Activated naive CD8-positive, alpha-beta T cell treated with anti-CD3 and anti-CD28 coated beads, Interleukin-2, amount 50 U/mL, for 24 hours (primary cell): ENCODE data around the gene MOG.
A peak's percentile ranks its signal among the peaks of the same experiment; 100 is the strongest.

ENCODE experiments used
- ATAC-seq: fragments of 150-1000 bp; cut with Tn5 transposase; one replicate; pipeline ENCODE4 v1.10.0; 2021
- DNase-seq: peaks from one replicate; pipeline ENCODE4 v3.0.0; 2021
- H3K27ac Mint-ChIP-seq: one replicate; pipeline ENCODE4 v1.8.0; 2021; ENCODE audit warnings: mild to moderate bottlenecking, mixed read lengths
- H3K27me3 Mint-ChIP-seq: one replicate; pipeline ENCODE4 v1.8.0; 2021; ENCODE audit warnings: mixed read lengths
- H3K36me3 Mint-ChIP-seq: one replicate; pipeline ENCODE4 v1.8.0; 2021; ENCODE audit warnings: low read depth, mixed read lengths
- H3K4me1 Mint-ChIP-seq: one replicate; pipeline ENCODE4 v1.8.0; 2021; ENCODE audit warnings: mixed read lengths
- H3K4me3 Mint-ChIP-seq: one replicate; pipeline ENCODE4 v1.8.0; 2021; ENCODE audit warnings: mild to moderate bottlenecking, moderate library complexity, mixed read lengths
- H3K9me3 Mint-ChIP-seq: one replicate; pipeline ENCODE4 v1.8.0; 2021; ENCODE audit warnings: mixed read lengths

The MOG gene

GRCh38 chr6:29630315-29630714 is 26.6 kb upstream of the MOG start:
- Mint-ChIP-seq H3K9me3 (no peaks in the 10 kb centered on the region), H3K36me3 (peaks cover 2% of the 10 kb centered on the region), H3K4me3 (no peak overlapping the region), H3K4me1 (peaks cover 43% of the 10 kb centered on the region), H3K27ac (no peak overlapping the region), H3K27me3 (peaks cover 16% of the 10 kb centered on the region)
- ATAC-seq (no peak), DNase-seq (no peak)

- Mint-ChIP-seq H3K27me3 (peaks cover 16% of the 10 kb centered on the region), H3K4me1 (peaks cover 43% of the 10 kb centered on the region), H3K9me3 (no peaks in the 10 kb centered on the region), H3K27ac (no peak overlapping the region), H3K4me3 (peak overlapping the region; percentile 86), H3K36me3 (peaks cover 2% of the 10 kb centered on the region)
- no peak for ATAC-seq
- DNase-seq: no peak
These were observed 25.6 kb upstream of the MOG start for GRCh38 chr6:29631209-29631810.

GRCh38 chr6:29631860-29632731 is 24.8 kb upstream of the MOG start:
- H3K36me3 Mint-ChIP-seq: peaks cover 2% of the 10 kb centered on the region
- H3K4me1 Mint-ChIP-seq: peaks cover 43% of the 10 kb centered on the region
- peak overlapping the region; percentile 86 for H3K4me3 Mint-ChIP-seq
- DNase-seq (peak; percentile 54), ATAC-seq (peak; percentile 27)
- no peaks in the 10 kb centered on the region for H3K9me3 Mint-ChIP-seq
- H3K27ac Mint-ChIP-seq: peak overlapping the region; percentile 49
- peaks cover 11% of the 10 kb centered on the region for H3K27me3 Mint-ChIP-seq

- Mint-ChIP-seq H3K27me3 (peaks cover 10% of the 10 kb centered on the region), H3K9me3 (no peaks in the 10 kb centered on the region), H3K27ac (peak within 1 kb of the TSS; percentile 68), H3K4me3 (peak within 1 kb of the TSS; percentile 86), H3K36me3 (peaks cover 2% of the 10 kb centered on the region), H3K4me1 (peaks cover 43% of the 10 kb centered on the region)
- DNase-seq (peak; percentile 74), ATAC-seq (peak; percentile 81)
These were observed 23.9 kb upstream of the MOG start, which contains the start of gene GABBR1 for GRCh38 chr6:29632789-29633533. GABBR1 (minus strand) TSS chr6:29633183; CDS start chr6:29632385, 798 bp downstream.

- H3K36me3 Mint-ChIP-seq: peaks cover 2% of the 10 kb centered on the region
- peak overlapping the region; percentile 86 for H3K4me3 Mint-ChIP-seq
- ATAC-seq (no peak), DNase-seq (no peak)
- H3K4me1 Mint-ChIP-seq: peaks cover 40% of the 10 kb centered on the region
- H3K27ac Mint-ChIP-seq: peak overlapping the region; percentile 68
- H3K27me3 Mint-ChIP-seq: peaks cover 10% of the 10 kb centered on the region
- no peaks in the 10 kb centered on the region for H3K9me3 Mint-ChIP-seq
These were observed 23.4 kb upstream of the MOG start for GRCh38 chr6:29633534-29633905.

- Mint-ChIP-seq H3K36me3 (no peaks in the 10 kb centered on the region), H3K9me3 (no peaks in the 10 kb centered on the region), H3K27ac (no peak overlapping the region), H3K27me3 (no peaks in the 10 kb centered on the region), H3K4me3 (no peak overlapping the region), H3K4me1 (peaks cover 21% of the 10 kb centered on the region)
- ATAC-seq (no peak), DNase-seq (no peak)
These were observed 19.6 kb upstream of the MOG start for GRCh38 chr6:29637247-29637646.

GRCh38 chr6:29641430-29642148 is 15.3 kb upstream of the MOG start:
- Mint-ChIP-seq H3K4me3 (no peak overlapping the region), H3K9me3 (no peaks in the 10 kb centered on the region), H3K4me1 (peaks cover 12% of the 10 kb centered on the region), H3K36me3 (no peaks in the 10 kb centered on the region), H3K27me3 (no peaks in the 10 kb centered on the region), H3K27ac (peak overlapping the region; percentile 0)
- DNase-seq: no peak
- ATAC-seq: peak; percentile 66

GRCh38 chr6:29647927-29648642 is 8.8 kb upstream of the MOG start:
- H3K9me3 Mint-ChIP-seq: no peaks in the 10 kb centered on the region
- no peak for ATAC-seq

GRCh38 chr6:29649701-29650673 is 6.9 kb upstream of the MOG start:
- Mint-ChIP-seq H3K4me3 (peak overlapping the region; percentile 88), H3K4me1 (peaks cover 16% of the 10 kb centered on the region), H3K9me3 (no peaks in the 10 kb centered on the region), H3K36me3 (no peaks in the 10 kb centered on the region), H3K27me3 (peaks cover 2% of the 10 kb centered on the region), H3K27ac (peak overlapping the region; percentile 94)
- DNase-seq (peak; percentile 98), ATAC-seq (peak; percentile 98)

More at GRCh38 chr6:29647927-29648642, 8.8 kb upstream of the MOG start:
- H3K4me3 Mint-ChIP-seq: no peak overlapping the region
- H3K27me3 Mint-ChIP-seq: no peaks in the 10 kb centered on the region
- no peak overlapping the region for H3K27ac Mint-ChIP-seq
- H3K36me3 Mint-ChIP-seq: no peaks in the 10 kb centered on the region
- peaks cover 16% of the 10 kb centered on the region for H3K4me1 Mint-ChIP-seq
- no peak for DNase-seq

- Mint-ChIP-seq H3K36me3 (no peaks in the 10 kb centered on the region), H3K9me3 (no peaks in the 10 kb centered on the region), H3K4me3 (no peak overlapping the region), H3K27ac (no peak overlapping the region), H3K4me1 (peaks cover 16% of the 10 kb centered on the region), H3K27me3 (peaks cover 9% of the 10 kb centered on the region)
- DNase-seq: no peak
- no peak for ATAC-seq
These were observed 5.3 kb upstream of the MOG start for GRCh38 chr6:29651413-29652197.

- no peaks in the 10 kb centered on the region for H3K36me3 Mint-ChIP-seq
- H3K27me3 Mint-ChIP-seq: peaks cover 12% of the 10 kb centered on the region
- DNase-seq: no peak
- ATAC-seq: no peak
- no peak overlapping the region for H3K4me3 Mint-ChIP-seq
- H3K9me3 Mint-ChIP-seq: no peaks in the 10 kb centered on the region
- peaks cover 16% of the 10 kb centered on the region for H3K4me1 Mint-ChIP-seq
- no peak overlapping the region for H3K27ac Mint-ChIP-seq
These were observed 4.7 kb upstream of the MOG start for GRCh38 chr6:29652198-29652584.

GRCh38 chr6:29653452-29654038 is 3.3 kb upstream of the MOG start:
- Mint-ChIP-seq H3K4me1 (peaks cover 16% of the 10 kb centered on the region), H3K27me3 (peaks cover 19% of the 10 kb centered on the region), H3K9me3 (no peaks in the 10 kb centered on the region), H3K27ac (no peak overlapping the region), H3K4me3 (no peak overlapping the region), H3K36me3 (no peaks in the 10 kb centered on the region)
- ATAC-seq (no peak), DNase-seq (peak; percentile 20)
